Right renal cortex interstitium (tissue), 3 donors: ENCODE results near the gene ADAM19. TPM values are rescaled to one million over a fixed set of nuclear protein-coding genes. Genes with fewer than 3 reads are reported as not detected.

ENCODE experiments used
- DNase-seq, 3 donors: peaks; one replicate each; pipeline ENCODE4 v3.0.0-alpha.2; 2013; ENCODE audit warnings: low read depth in 3 of 3, low spot score in 2 of 3
- polyA plus RNA-seq, 3 donors: library from polyadenylated mRNA; unstranded; fragments of 120-200 nt; gene quantifications; one replicate each; pipeline ENCODE4 v1.2.1, GENCODE V29; 2013; ENCODE audit not compliant: insufficient read length in 3 of 3

The ADAM19 gene
- polyA plus RNA-seq, 3 donors, result 7.7 to 9.6 (median 8.2) TPM

DNA sequence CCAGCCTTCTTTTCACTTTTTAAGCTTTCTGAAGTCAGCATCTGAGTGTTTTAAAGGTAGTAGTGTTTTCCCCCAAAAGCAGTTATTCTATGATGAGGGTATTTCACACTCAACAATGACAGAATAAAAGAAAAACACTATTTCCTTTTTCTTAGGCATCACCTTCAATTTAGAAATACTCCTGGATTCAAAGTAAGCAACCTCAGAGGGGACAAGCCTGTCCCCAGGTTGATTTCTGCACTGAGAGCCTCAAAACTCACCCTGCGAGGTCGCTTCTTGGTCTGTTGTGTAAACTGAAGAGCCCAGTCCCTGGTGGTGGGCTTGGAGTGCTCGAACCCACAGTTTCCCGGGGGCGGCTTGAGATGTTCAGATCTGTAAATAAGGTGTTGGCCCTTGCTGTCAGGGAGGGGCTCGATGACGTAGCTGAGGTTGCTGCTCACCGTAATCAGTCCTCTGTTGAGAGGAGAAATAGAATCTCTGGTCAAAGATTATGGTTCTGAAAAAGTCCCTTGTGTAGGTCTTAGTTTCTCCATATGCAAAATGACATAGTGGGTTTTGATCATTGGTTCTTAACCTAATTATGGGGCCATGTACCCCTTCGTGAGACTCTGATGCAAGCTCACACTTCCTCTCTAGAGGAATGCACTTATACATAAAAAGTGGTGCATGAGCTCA, 55.9 kb downstream of the ADAM19 start:
- DNase-seq, result no peak

DNA sequence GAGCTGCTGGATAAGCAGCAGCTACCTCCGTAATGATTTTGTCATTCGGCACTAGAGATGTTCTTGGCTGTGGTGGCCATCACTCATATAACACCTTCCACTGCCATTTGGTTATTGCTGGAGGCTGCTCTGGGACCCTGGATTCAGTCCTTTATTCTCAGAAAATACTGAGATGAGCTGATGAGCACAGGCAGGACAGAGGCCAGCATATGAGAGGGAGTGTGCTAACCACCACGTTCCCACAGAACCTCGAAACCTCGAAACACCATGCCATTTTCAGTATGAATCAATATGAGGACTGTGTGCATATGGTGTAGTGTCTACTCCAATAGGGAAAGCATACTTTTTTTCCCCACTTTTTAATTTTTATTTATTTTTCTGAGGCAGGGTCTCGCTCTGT, 56.6 kb downstream of the ADAM19 start:
- no peak for DNase-seq

- no peak for DNase-seq
These were observed 58.8 kb downstream of the ADAM19 start for GRCh38 chr5:157516626-157517325.

DNA sequence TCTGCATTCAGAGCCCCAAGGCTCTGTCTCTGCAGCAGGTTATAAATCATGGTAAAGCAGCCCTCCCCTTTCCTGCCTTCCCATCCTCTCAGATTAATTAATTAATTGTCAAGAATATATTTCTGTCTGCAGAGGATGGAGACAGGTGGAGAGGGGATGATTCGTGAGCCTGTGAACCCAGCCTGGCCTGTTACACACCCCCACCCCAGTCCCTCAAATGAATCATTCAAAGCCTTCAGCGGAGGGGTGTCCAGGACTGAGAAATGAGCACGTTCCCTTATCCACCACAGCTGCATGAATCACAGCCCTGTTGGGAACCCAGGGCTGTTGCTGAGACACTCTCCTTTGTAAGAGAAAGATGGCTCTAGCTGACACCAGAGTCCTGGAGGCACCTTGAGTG, 59.6 kb downstream of the ADAM19 start:
- DNase-seq, result no peak

DNA sequence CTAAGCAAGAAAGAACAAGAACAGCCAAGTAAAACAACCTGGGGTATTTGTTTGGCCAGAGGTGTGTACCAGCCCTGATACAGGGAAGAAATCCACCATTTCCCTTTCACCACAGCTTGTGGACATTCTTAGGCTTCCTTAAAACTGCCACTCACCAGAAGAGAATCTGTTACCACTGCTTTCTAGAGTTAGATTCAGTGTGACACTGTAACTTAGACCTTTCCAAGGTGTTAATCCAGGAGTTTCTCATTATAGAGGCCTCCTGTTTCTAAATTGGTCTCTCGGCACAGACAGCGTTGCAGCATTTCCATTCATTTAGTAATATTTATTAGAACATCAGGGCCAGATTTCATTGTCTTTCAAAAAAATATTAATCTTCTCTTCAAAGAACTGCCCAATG, 60.6 kb downstream of the ADAM19 start:
- no peak for DNase-seq

GRCh38 chr5:157513182-157513581, 62.4 kb downstream of the ADAM19 start:
- DNase-seq, result no peak

GRCh38 chr5:157511651-157512644, 63.6 kb downstream of the ADAM19 start:
- DNase-seq, result peak in 2 of 3 donors; percentile 45 to 49

DNA sequence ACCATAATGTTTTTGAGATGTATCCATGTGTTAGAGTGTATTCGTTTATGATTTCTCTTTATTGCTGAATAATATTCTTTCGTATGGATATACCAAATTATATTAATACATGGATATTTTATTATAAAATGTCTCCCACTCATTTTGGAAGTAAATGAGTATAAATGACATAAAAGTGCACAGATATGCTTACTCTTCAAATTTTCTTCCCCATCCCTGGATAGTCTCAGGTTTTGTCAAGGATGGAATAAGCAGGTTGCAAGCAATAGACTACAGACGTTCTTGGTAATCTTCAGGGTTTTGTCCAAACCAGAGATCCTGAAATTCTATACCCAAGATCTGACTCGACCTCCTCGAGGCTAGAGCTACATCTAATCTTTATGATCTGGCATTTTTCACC, 64.9 kb downstream of the ADAM19 start:
- no peak for DNase-seq

DNA sequence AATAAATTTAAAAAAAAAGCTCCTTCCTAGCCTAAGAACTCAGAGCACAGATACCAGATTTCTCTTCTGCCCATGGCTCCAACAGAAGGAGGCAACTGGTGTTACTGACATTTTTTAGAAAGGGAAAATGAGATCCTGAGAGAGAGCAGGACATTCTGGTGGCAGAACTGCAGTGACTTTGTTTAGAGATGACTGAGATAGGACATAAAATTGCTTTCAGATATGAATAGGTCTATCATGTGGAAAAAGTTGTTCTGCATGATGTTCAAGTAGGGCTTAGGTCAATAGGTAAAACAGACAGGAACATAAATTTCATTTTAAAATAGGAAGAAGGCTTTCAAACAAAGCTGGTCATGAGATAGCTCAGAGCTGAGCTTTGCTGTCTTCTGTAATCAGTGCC, 66.0 kb downstream of the ADAM19 start:
- no peak for DNase-seq

- no peak for DNase-seq
These were observed 66.5 kb downstream of the ADAM19 start for GRCh38 chr5:157509093-157509492.

DNA sequence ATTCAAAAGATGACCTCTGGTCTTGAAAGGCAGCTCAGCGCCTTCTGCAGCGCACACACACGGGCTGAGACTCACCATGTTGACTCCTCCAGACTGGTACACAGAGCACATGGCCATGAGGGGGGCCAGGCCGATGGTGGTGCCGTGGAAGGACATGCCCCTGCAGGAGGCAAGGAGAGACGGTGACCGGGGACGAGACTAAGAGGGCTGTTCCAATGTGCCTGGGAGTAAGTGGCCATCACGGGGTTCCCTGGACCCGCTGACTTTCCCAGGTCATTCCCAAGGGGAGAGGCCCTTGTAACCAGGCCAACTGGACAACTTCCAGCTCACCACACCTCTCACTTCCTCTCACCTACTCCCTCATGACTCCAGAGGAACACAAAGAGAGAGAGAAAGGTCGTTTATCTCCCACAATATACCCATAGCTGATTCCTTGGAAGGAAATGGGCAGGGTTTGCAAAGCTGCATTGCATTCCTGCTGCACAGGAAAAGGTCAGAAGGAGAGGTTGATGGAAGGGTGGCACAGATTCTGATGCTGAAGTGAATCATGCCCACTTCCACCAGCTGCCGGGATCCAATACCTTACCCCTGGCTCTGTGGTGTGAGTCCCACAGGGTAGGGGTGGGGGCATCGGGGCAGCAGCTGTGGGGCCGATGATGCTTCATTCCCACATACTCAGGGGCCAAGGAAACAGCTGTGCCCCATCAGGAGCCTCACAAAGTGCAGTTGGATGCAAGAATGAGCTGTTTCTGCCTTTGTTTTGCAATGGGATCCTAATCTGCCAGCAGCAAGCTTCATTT, 68.4 kb downstream of the ADAM19 start:
- no peak for DNase-seq

DNA sequence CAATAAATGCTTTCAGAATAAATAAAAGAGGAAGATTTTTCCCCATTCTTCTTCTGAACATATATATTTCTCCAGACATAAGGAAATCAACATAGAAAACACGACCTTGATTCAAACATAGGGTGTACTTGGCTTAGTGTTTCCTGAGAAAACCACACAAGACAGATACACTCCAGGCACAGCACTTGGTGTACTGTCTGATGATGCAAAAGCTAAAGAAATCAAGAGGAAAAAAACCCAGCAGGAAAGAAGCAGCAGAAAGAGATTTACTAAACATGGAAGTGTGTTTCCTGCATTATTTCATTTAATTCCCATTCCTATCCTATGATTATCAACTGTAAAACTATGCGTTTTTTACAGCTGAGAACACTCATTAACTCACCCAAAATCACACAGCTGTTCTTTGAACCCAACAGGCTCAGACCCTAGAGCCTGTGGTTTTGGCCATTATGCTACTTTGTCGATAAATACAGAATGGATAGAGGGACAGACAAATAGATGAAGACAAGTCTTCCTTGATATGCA, 69.4 kb downstream of the ADAM19 start:
- DNase-seq, result no peak

GRCh38 chr5:157505496-157505895, 70.1 kb downstream of the ADAM19 start:
- DNase-seq, result no peak

DNA sequence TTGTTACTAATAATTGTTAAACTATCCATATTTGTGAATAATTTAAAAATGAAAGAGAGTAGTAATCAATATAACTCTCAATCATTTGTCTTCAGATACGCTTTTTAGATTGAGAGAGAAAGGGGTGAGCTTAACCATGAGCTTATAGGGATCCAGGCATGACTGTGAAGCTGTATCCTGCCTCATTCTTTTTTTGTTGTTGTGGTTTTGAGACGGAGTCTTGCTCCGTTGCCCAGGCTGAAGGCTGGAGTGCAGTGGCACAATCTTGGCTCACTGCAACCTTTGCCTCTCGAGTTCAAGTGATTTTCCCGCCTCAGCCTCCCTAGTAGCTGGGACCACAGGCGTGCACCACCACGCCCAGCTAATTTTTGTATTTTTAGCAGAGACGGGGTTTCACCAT, 71.5 kb downstream of the ADAM19 start:
- no peak for DNase-seq

- DNase-seq, result no peak
These were observed 73.4 kb downstream of the ADAM19 start for GRCh38 chr5:157502143-157502647.

DNA sequence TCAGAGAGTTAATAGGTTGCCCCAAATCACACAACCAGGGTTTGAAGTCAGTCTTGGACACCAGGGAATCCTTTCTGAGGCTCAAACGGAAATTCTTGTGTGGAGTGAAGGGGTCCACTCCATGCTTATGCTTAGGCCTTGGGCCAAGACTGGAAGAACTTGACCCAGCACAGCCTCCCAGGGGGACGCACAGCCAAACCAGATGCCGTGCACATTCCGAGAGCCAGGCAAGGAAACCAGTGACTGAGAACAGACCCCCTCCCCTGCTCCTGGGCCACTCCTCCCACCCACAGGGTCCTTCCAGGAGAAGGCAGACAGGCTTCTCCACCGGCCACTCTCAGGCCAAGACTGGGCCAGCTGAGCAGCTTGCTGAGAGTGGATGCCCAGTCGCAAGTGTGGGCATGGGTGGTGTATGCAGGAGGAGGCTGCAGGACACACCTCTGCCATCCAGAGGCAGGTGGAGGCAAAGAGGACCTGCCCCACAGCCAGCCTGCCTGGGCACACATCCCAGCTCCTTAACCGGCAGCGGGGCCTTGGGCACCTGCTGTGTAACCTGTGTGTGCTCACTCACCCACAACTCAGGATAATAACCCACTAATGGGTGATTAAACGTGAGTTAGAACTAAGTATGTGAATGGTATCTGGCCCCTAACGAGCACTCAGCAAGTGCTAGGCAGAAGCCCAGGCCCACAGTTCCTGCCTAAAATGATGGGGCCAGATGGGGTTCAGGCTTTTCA, 77.5 kb downstream of the ADAM19 start:
- no peak for DNase-seq

GRCh38 chr5:157496864-157497263, 78.7 kb downstream of the ADAM19 start:
- DNase-seq, result no peak

DNA sequence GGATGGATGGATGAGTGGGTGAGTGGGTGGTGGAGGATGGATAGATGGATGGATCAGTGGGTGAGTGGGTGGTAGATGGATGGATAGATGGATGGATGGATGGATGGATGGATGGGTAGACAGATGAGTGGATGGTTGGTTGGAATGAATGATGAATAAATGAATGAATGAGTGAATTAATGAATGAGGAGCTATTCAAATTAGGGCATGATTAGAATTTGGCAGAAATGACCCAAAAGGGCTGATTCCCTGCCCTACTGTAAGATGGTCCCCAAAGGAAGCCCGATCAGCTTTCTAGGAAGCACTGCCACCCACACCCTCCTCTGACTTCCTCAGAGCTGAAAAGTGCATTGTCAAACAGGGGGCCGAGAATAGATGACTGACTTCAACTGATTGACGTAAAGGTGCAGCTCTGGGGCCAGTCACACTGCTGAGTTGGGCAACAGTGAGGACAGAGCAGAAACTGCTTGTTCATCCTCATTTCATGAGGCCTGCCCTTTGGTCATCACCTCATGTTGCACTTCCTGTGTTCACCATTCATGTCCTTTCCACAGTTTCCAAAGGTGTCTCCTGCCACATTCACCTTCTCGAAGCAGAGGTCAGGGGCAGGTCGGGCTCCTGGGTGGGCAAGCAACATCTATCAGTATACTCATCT, 81.3 kb downstream of the ADAM19 start:
- DNase-seq, result no peak

GRCh38 chr5:157492886-157493285, 82.7 kb downstream of the ADAM19 start:
- DNase-seq, result no peak
